ENCODE measurements around the gene SEC61A1. TPM values are rescaled to one million over a fixed set of nuclear protein-coding genes. Genes with fewer than 3 reads are reported as not detected.

Gene SEC61A1
- total and polyA plus RNA-seq, 4 donors, result 80.4 to 295 (median 147) TPM

- TF ChIP-seq REST (IDR thresholded peaks at IDR 0.05), result no peak
These were observed 31.9 kb downstream of the SEC61A1 start (continued) for GRCh38 chr3:128083980-128084674.

GRCh38 chr3:128084675-128085021 is 32.4 kb downstream of the SEC61A1 start:
- 49% methylated on average over 6 of the region's 6 CpGs for WGBS
- Histone ChIP-seq H3K27me3 (ENCODE audit: control insufficient read depth in 4 of 4, insufficient read depth in 4 of 4, low read length in 3 of 4) (no peaks in the 10 kb centered on the region), H3K36me3 (ENCODE audit: control insufficient read depth in 4 of 4, insufficient read depth in 3 of 4, low read depth in 1 of 4, low read length in 3 of 4) (peaks cover 2 to 6% (median 3%) of the 10 kb centered on the region in 4 donors), H3K4me3 (ENCODE audit: low read depth in 1 of 3, low read length in 3 of 3) (no peak overlapping the region), H3K9ac (ENCODE audit: low read depth in 1 of 2, low read length in 2 of 2) (no peak overlapping the region), H3K27ac (ENCODE audit: low read depth in 1 of 2, low read length in 2 of 2) (peak overlapping the region in 1 of 2 donors; percentile 25), H3K4me1 (ENCODE audit: control insufficient read depth in 4 of 4, insufficient read depth in 4 of 4, low read length in 3 of 4) (peaks cover 16 to 59% (median 56%) of the 10 kb centered on the region in 4 donors), H3K9me3 (ENCODE audit: control insufficient read depth in 4 of 4, low read length in 3 of 4) (no peaks in the 10 kb centered on the region)
- DNase-seq (ENCODE audit: low spot score), result no peak
- TF ChIP-seq NR2F2 (IDR thresholded peaks at IDR 0.05) (peak; percentile 2), CTCF (IDR thresholded peaks at IDR 0.05; ENCODE audit: low read depth, low read length, missing input control) (no peak)

- Histone ChIP-seq H3K4me3 (ENCODE audit: low read depth in 1 of 3, low read length in 3 of 3) (no peak overlapping the region), H3K27me3 (ENCODE audit: control insufficient read depth in 4 of 4, insufficient read depth in 4 of 4, low read length in 3 of 4) (no peaks in the 10 kb centered on the region), H3K27ac (ENCODE audit: low read depth in 1 of 2, low read length in 2 of 2) (no peak overlapping the region), H3K36me3 (ENCODE audit: control insufficient read depth in 4 of 4, insufficient read depth in 3 of 4, low read depth in 1 of 4, low read length in 3 of 4) (peaks cover 2 to 6% (median 3%) of the 10 kb centered on the region in 4 donors), H3K4me1 (ENCODE audit: control insufficient read depth in 4 of 4, insufficient read depth in 4 of 4, low read length in 3 of 4) (peaks cover 2 to 22% (median 20%) of the 10 kb centered on the region in 4 donors), H3K9ac (ENCODE audit: low read depth in 1 of 2, low read length in 2 of 2) (no peak overlapping the region), H3K9me3 (ENCODE audit: control insufficient read depth in 4 of 4, low read length in 3 of 4) (no peaks in the 10 kb centered on the region)
- WGBS, result 96% methylated on average over 1 of the region's 1 CpG
- no peak for TF ChIP-seq HNF4G (IDR thresholded peaks at IDR 0.05)
- DNase-seq (ENCODE audit: low spot score), result no peak
These were observed 36.9 kb downstream of the SEC61A1 start for GRCh38 chr3:128089135-128089534.

GRCh38 chr3:128091586-128091985 is 39.3 kb downstream of the SEC61A1 start:
- peaks cover 1 to 6% (median 3%) of the 10 kb centered on the region in 4 donors for H3K36me3 ChIP-seq (ENCODE audit: control insufficient read depth in 4 of 4, insufficient read depth in 3 of 4, low read depth in 1 of 4, low read length in 3 of 4)
- no peak overlapping the region for H3K9ac ChIP-seq (ENCODE audit: low read depth in 1 of 2, low read length in 2 of 2)
- DNase-seq (ENCODE audit: low spot score), result no peak
- TF ChIP-seq ATF3 (IDR thresholded peaks at IDR 0.05) (no peak), SP1 (IDR thresholded peaks at IDR 0.05) (no peak)
- H3K4me1 ChIP-seq (ENCODE audit: control insufficient read depth in 4 of 4, insufficient read depth in 4 of 4, low read length in 3 of 4), result peaks cover 0 to 31% (median 25%) of the 10 kb centered on the region in 4 donors
- H3K4me3 ChIP-seq (ENCODE audit: low read depth in 1 of 3, low read length in 3 of 3), result no peak overlapping the region
- WGBS, result 96% methylated on average over 2 of the region's 2 CpGs
- no peaks in the 10 kb centered on the region for H3K27me3 ChIP-seq (ENCODE audit: control insufficient read depth in 4 of 4, insufficient read depth in 4 of 4, low read length in 3 of 4)
- H3K27ac ChIP-seq (ENCODE audit: low read depth in 1 of 2, low read length in 2 of 2), result no peak overlapping the region
- H3K9me3 ChIP-seq (ENCODE audit: control insufficient read depth in 4 of 4, low read length in 3 of 4), result no peaks in the 10 kb centered on the region
